ENCODE results near the gene MOSPD2. TPM values are rescaled to one million over a fixed set of nuclear protein-coding genes. Genes with fewer than 3 reads are reported as not detected.

MOSPD2 gene
- total RNA-seq, 1 donor from 2014 or later = 15.6 TPM

Other genes starting within 250 kb of the MOSPD2 start
- 14.2 TPM for gene FANCB, start 352 bp upstream of the MOSPD2 start, total RNA-seq

Data from occipital lobe (tissue), 1 donor.